ENCODE measurements around the gene BUB1B. TPM values are rescaled to one million over a fixed set of nuclear protein-coding genes. Genes with fewer than 3 reads are reported as not detected.
"Not testable (repeated sequence)": the region's sequence is repeated elsewhere in the genome, so short reads cannot be mapped to it uniquely, and the experiment has no call there.

The BUB1B gene
- 1.7 TPM for total RNA-seq
- long read RNA-seq, partial matches to known transcripts = 1 of 1 reads
- long read RNA-seq, other reads (novel, unspliced or antisense) = 0 of 1 reads

GRCh38 chr15:40160689-40161688 is at the start of gene BUB1B:
TSS of gene BUB1B (plus strand) at chr15:40161069. CDS start at chr15:40161221, 152 bp downstream.
- ATAC-seq (peak; percentile 99), DNase-seq (peak; percentile 91)
- intact Hi-C loops (cut with micrococcal nuclease) = no loop called here

- intact Hi-C loops (cut with micrococcal nuclease) = no loop called here
- DNase-seq = no peak
- no peak for ATAC-seq
Measured at GRCh38 chr15:40111888-40112287, 49.0 kb upstream of the BUB1B start.

GRCh38 chr15:40112789-40113188 is 48.1 kb upstream of the BUB1B start:
- no peak for ATAC-seq
- intact Hi-C loops (cut with micrococcal nuclease) = no loop called here
- DNase-seq = no peak

GRCh38 chr15:40114218-40114617 is 46.7 kb upstream of the BUB1B start:
- ATAC-seq (no peak), DNase-seq (no peak)
- intact Hi-C loops (cut with micrococcal nuclease) = no loop called here

GRCh38 chr15:40115106-40115505 is 45.8 kb upstream of the BUB1B start:
- intact Hi-C loops (cut with micrococcal nuclease); ATAC-seq; DNase-seq: not testable (repeated sequence)

GRCh38 chr15:40115670-40116093 is 45.2 kb upstream of the BUB1B start:
- peak; percentile 58 for ATAC-seq
- DNase-seq = peak; percentile 65
- intact Hi-C loops (cut with micrococcal nuclease) = no loop called here

GRCh38 chr15:40118473-40118872 is 42.4 kb upstream of the BUB1B start:
- DNase-seq (no peak), ATAC-seq (no peak)
- intact Hi-C loops (cut with micrococcal nuclease) = no loop called here

- ATAC-seq (peak; percentile 59), DNase-seq (no peak)
- intact Hi-C loops (cut with micrococcal nuclease) = no loop called here
Measured at GRCh38 chr15:40121911-40122638, 38.8 kb upstream of the BUB1B start.

- DNase-seq; ATAC-seq; intact Hi-C loops (cut with micrococcal nuclease): not testable (repeated sequence)
Measured at GRCh38 chr15:40122989-40123388, 37.9 kb upstream of the BUB1B start.

- ATAC-seq; DNase-seq; intact Hi-C loops (cut with micrococcal nuclease): not testable (repeated sequence)
Measured at GRCh38 chr15:40123863-40124262, 37.0 kb upstream of the BUB1B start.

GRCh38 chr15:40124333-40124732 is 36.5 kb upstream of the BUB1B start:
- ATAC-seq; DNase-seq; intact Hi-C loops (cut with micrococcal nuclease): not testable (repeated sequence)

- ATAC-seq = not testable (repeated sequence)
Measured at GRCh38 chr15:40124807-40125285, 36.0 kb upstream of the BUB1B start.

GRCh38 chr15:40125950-40126349 is 34.9 kb upstream of the BUB1B start:
- ATAC-seq (no peak), DNase-seq (no peak)
- intact Hi-C loops (cut with micrococcal nuclease) = no loop called here

More at GRCh38 chr15:40124807-40125285, 36.0 kb upstream of the BUB1B start:
- intact Hi-C loops (cut with micrococcal nuclease); DNase-seq: not testable (repeated sequence)

GRCh38 chr15:40128766-40129660 is 31.9 kb upstream of the BUB1B start:
- intact Hi-C loops (cut with micrococcal nuclease) = no loop called here
- ATAC-seq (no peak), DNase-seq (no peak)

GRCh38 chr15:40130118-40130517 is 30.8 kb upstream of the BUB1B start:
- DNase-seq (no peak), ATAC-seq (no peak)
- intact Hi-C loops (cut with micrococcal nuclease) = no loop called here

- DNase-seq (no peak), ATAC-seq (no peak)
Measured at GRCh38 chr15:40130799-40131502, 29.9 kb upstream of the BUB1B start.

GRCh38 chr15:40133544-40133943 is 27.3 kb upstream of the BUB1B start:
- intact Hi-C loops (cut with micrococcal nuclease) = no loop called here
- DNase-seq (no peak), ATAC-seq (no peak)

More at GRCh38 chr15:40130799-40131502, 29.9 kb upstream of the BUB1B start:
- intact Hi-C loops (cut with micrococcal nuclease) = no loop called here

GRCh38 chr15:40134885-40135284 is 26.0 kb upstream of the BUB1B start:
- intact Hi-C loops (cut with micrococcal nuclease) = no loop called here
- no peak for ATAC-seq
- no peak for DNase-seq
